Thyroid gland (tissue), 4 donors: ENCODE measurements around the gene NXPE1.

Source experiments
- CTCF ChIP-seq, 6 experiments: fragments of 200-600 bp in 3 of 6; fragments of 450-650 bp in 3 of 6; sonication (generic) in 3 of 6; IDR thresholded peaks; one replicate each; pipeline ENCODE4 v1.5.1; 2016 to 2019; ENCODE audit warnings: antibody characterized with exemption in 6 of 6, mild to moderate bottlenecking in 2 of 6, inconsistent platforms in 1 of 6, moderate library complexity in 1 of 6
- POLR2A ChIP-seq, 2 donors: fragments of 450-650 bp; IDR thresholded peaks; one replicate each; pipeline ENCODE4 v1.6.1; 2017; ENCODE audit warnings: antibody characterized with exemption in 2 of 2, mild to moderate bottlenecking in 2 of 2, moderate library complexity in 1 of 2

GRCh38 chr11:114609429-114609828, 49.7 kb upstream of the NXPE1 start:
- no peak for TF ChIP-seq CTCF (IDR thresholded peaks at IDR 0.05)
- TF ChIP-seq POLR2A (IDR thresholded peaks at IDR 0.05), result no peak
